Smooth muscle cell of the brain vasculature (primary cell): ENCODE results near the gene APBB1.

Experiments used
- DNase-seq: peaks from one replicate; pipeline ENCODE4 v3.0.0-alpha.2; 2012; ENCODE audit warnings: low read depth, low spot score

Gene APBB1

DNA sequence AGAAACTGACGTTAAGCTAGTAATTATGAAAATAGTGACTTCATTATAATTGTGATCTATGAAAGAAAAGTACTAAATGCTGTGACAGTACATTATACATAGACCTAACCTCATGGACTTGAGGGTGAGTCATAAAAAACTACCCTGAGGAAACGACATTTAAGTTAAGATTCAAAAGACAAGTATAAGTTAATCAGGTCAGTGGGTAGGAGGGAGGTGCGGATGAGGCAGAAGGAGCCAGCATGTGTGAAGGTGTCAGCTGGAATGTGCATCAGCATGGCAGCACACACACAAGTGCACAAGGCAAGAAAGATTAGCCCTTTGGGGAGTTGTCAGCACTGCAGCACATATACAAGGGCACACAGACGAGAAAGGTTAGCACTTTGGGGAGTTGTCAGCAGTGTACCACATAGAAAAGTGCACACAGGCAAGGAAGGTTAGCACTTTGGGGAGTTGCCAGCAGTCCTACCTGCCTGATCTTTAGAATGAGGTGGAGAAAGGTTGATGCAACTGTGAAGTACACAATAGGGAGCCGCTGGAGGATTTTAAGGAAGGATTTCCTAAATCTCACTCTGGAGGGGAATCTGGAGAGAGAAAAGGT, 67.0 kb downstream of the APBB1 start:
- DNase-seq = no peak

DNA sequence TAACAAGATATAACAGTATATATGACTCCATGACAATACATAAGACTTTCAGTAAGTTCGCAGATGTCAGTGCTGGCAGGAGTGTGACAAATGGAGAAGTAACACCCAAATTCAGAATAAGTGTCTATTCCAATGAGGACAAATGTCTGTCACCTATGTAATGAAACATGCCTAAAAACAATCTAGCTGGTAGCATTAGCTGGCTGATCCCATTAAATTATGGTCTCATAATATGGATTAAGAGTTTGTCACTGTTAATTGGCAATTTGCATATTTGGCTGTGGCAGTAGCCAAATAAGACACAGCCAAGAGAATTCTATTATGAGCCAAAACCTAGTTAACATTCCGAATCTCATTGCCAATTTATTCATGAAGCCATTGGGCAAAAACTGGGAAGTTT, 68.4 kb downstream of the APBB1 start:
- no peak for DNase-seq

DNA sequence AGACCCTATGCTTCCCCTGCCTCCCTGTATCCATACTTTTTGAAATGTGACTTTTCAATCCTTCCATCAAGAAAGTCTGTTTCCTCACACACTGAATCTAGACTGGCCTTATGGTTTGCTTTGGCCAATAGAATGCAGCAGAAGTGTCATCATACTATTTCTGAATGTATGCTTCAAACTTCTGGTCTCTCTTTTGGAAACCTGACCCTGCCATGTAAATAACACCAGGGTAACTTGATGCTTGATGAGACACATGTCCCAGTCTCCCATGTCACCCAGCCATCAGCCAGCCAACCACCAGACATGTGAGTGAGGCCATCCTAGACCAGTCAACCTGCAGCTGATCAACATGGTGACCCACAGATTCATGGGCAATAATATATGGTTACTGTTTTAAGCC, 68.9 kb downstream of the APBB1 start:
- DNase-seq = no peak

DNA sequence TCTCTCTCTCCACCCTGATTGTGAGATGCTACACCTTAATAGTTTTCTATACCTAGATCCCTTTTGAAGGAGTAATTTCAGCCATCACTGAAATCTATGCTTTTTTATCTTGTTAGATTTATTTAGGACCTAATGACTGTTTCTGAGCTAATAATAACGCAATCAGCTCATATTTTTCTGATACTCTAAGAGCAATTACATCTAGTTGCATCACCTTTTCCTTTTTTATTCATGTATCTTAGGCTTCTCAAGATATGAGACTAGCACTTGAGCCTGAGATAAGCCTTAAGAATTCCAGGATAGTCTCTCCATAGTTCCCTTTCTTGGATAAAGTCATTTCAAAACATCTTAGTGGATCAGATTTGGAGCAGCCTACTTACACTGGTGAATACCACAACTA, 73.5 kb downstream of the APBB1 start:
- DNase-seq = no peak
